Mammary epithelial cell (primary cell): Measurements from ENCODE around the gene COX6A1.

Experiments used
- EZH2 ChIP-seq: IDR thresholded peaks from 2 replicates; pipeline ENCODE4 v1.6.1; 2012; ENCODE audit warnings: low read length, inconsistent platforms, borderline replicate concordance
- TF ChIP-seq, protein P1 (sequence below), 2 donors: IDR thresholded peaks in 1 of 2; conservative IDR thresholded peaks in 1 of 2; 2 replicates each; pipeline ENCODE4 v1.5.1; 2011 to 2012; ENCODE audit warnings: inconsistent platforms in 2 of 2, low read length in 2 of 2, mild to moderate bottlenecking in 2 of 2, control low read depth in 1 of 2, low read depth in 1 of 2; ENCODE audit not compliant: insufficient read depth in 1 of 2; ENCODE audit errors: extremely low read depth in 1 of 2

DNA sequence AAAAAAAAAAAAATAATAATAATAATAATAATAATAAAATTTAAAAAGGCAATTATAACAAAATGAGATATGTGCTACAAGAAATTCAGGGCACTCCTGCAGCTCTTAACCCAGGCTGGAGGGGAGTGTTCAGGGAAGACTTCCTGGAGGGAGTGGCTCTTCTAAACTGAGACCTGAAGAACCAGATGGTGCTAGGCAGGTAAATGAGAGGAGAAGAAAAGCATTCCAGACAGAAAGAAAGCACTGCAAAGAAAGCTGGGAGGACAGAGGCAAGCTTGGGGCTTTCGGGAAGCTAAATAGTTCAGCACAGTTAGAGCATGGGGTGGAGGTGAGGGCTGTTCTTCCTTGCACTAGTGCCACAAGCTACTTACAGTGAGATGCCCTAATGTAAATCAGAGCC, 41.5 kb downstream of the COX6A1 start:
- TF ChIP-seq, protein P1, sequence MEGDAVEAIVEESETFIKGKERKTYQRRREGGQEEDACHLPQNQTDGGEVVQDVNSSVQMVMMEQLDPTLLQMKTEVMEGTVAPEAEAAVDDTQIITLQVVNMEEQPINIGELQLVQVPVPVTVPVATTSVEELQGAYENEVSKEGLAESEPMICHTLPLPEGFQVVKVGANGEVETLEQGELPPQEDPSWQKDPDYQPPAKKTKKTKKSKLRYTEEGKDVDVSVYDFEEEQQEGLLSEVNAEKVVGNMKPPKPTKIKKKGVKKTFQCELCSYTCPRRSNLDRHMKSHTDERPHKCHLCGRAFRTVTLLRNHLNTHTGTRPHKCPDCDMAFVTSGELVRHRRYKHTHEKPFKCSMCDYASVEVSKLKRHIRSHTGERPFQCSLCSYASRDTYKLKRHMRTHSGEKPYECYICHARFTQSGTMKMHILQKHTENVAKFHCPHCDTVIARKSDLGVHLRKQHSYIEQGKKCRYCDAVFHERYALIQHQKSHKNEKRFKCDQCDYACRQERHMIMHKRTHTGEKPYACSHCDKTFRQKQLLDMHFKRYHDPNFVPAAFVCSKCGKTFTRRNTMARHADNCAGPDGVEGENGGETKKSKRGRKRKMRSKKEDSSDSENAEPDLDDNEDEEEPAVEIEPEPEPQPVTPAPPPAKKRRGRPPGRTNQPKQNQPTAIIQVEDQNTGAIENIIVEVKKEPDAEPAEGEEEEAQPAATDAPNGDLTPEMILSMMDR (conservative IDR thresholded peaks at IDR 0.05 in 1 of 2, IDR thresholded peaks at IDR 0.05 in 1 of 2; ENCODE audit: extremely low read depth in 1 of 2, insufficient read depth in 1 of 2, low read depth in 1 of 2, low read length in 2 of 2), result no peak
- no peak for TF ChIP-seq EZH2
